Epithelial cell of proximal tubule (primary cell): ENCODE measurements around the gene FAM3B. TPM values are rescaled to one million over a fixed set of nuclear protein-coding genes. Genes with fewer than 3 reads are reported as not detected.

Experiments
- DNase-seq: peaks from one replicate; pipeline ENCODE4 v3.0.0-alpha.2; 2011; ENCODE audit warnings: low read depth
- H3K4me3 ChIP-seq: 2 replicates; pipeline ENCODE4 v1.5.1; 2011; ENCODE audit warnings: low read depth, mild to moderate bottlenecking, low read length
- CTCF ChIP-seq: conservative IDR thresholded peaks from 2 replicates; pipeline ENCODE4 v1.5.1; 2012; ENCODE audit warnings: low read depth, mild to moderate bottlenecking, low read length
- total RNA-seq: library from RNA; depleted of rRNA; stranded (reverse); fragments of >200 nt; gene quantifications from 2 replicates; pipeline ENCODE4 v1.2.3, GENCODE V29; 2015

FAM3B gene
- total RNA-seq, 1 donor from 2014 or later: 0.35 TPM

- no peak for DNase-seq
- no peak overlapping the region for H3K4me3 ChIP-seq
- no peak for TF ChIP-seq CTCF
Observed at GRCh38 chr21:41318218-41318617, 1.6 kb downstream of the FAM3B start.

GRCh38 chr21:41319273-41319672, 2.7 kb downstream of the FAM3B start:
- no peak for TF ChIP-seq CTCF
- no peak overlapping the region for H3K4me3 ChIP-seq
- DNase-seq: no peak

- H3K4me3 ChIP-seq: no peak overlapping the region
- no peak for TF ChIP-seq CTCF
- DNase-seq: no peak
Observed at GRCh38 chr21:41321211-41321907, 4.8 kb downstream of the FAM3B start.

- no peak for TF ChIP-seq CTCF
- DNase-seq: no peak
- H3K4me3 ChIP-seq: no peak overlapping the region
Observed at GRCh38 chr21:41321908-41322495, 5.4 kb downstream of the FAM3B start.

- no peak overlapping the region for H3K4me3 ChIP-seq
- DNase-seq: no peak
- no peak for TF ChIP-seq CTCF
Observed at GRCh38 chr21:41322496-41323382, 6.1 kb downstream of the FAM3B start.

- DNase-seq: no peak
- H3K4me3 ChIP-seq: no peak overlapping the region
- no peak for TF ChIP-seq CTCF
Observed at GRCh38 chr21:41325138-41325912, 8.7 kb downstream of the FAM3B start.
